ENCODE measurements around the gene BCAS3.
"Not testable (repeated sequence)": the region's sequence is repeated elsewhere in the genome, so short reads cannot be mapped to it uniquely, and the experiment has no call there.

The BCAS3 gene

GRCh38 chr17:61136296-61136695 is 458.6 kb downstream of the BCAS3 start:
- DNase-seq, result no peak

- DNase-seq, result no peak
These were observed 461.6 kb downstream of the BCAS3 start for GRCh38 chr17:61139219-61139618.

GRCh38 chr17:61140081-61140786 is 462.6 kb downstream of the BCAS3 start:
- no peak for DNase-seq

- DNase-seq, result no peak
These were observed 465.4 kb downstream of the BCAS3 start for GRCh38 chr17:61143026-61143425.

GRCh38 chr17:61144137-61144536 is 466.5 kb downstream of the BCAS3 start:
- DNase-seq, result no peak

GRCh38 chr17:61144617-61145564 is 467.2 kb downstream of the BCAS3 start:
- DNase-seq, result no peak

GRCh38 chr17:61146833-61147232 is 469.2 kb downstream of the BCAS3 start:
- not testable (repeated sequence) for DNase-seq

GRCh38 chr17:61149106-61149825 is 471.6 kb downstream of the BCAS3 start:
- no peak for DNase-seq

GRCh38 chr17:61149862-61150362 is 472.3 kb downstream of the BCAS3 start:
- DNase-seq, result no peak

GRCh38 chr17:61150686-61151299 is 473.1 kb downstream of the BCAS3 start:
- DNase-seq, result no peak

- DNase-seq, result no peak
These were observed 475.2 kb downstream of the BCAS3 start for GRCh38 chr17:61152898-61153297.

GRCh38 chr17:61155590-61156237 is 478.1 kb downstream of the BCAS3 start:
- no peak for DNase-seq

- DNase-seq, result no peak
These were observed 479.7 kb downstream of the BCAS3 start for GRCh38 chr17:61157246-61157886.

GRCh38 chr17:61158376-61158775 is 480.7 kb downstream of the BCAS3 start:
- no peak for DNase-seq

GRCh38 chr17:61159221-61159814 is 481.7 kb downstream of the BCAS3 start:
- no peak for DNase-seq

- DNase-seq, result no peak
These were observed 482.6 kb downstream of the BCAS3 start for GRCh38 chr17:61160204-61160603.

- DNase-seq, result no peak
These were observed 483.3 kb downstream of the BCAS3 start for GRCh38 chr17:61160789-61161445.

- no peak for DNase-seq
These were observed 484.0 kb downstream of the BCAS3 start for GRCh38 chr17:61161615-61162134.

GRCh38 chr17:61164517-61164916 is 486.9 kb downstream of the BCAS3 start:
- DNase-seq, result no peak

GRCh38 chr17:61167075-61167474 is 489.4 kb downstream of the BCAS3 start:
- DNase-seq, result no peak
